ENCODE results near the gene TBC1D9.
A peak's percentile ranks its signal among the peaks of the same experiment; 100 is the strongest.

Gene TBC1D9

DNA sequence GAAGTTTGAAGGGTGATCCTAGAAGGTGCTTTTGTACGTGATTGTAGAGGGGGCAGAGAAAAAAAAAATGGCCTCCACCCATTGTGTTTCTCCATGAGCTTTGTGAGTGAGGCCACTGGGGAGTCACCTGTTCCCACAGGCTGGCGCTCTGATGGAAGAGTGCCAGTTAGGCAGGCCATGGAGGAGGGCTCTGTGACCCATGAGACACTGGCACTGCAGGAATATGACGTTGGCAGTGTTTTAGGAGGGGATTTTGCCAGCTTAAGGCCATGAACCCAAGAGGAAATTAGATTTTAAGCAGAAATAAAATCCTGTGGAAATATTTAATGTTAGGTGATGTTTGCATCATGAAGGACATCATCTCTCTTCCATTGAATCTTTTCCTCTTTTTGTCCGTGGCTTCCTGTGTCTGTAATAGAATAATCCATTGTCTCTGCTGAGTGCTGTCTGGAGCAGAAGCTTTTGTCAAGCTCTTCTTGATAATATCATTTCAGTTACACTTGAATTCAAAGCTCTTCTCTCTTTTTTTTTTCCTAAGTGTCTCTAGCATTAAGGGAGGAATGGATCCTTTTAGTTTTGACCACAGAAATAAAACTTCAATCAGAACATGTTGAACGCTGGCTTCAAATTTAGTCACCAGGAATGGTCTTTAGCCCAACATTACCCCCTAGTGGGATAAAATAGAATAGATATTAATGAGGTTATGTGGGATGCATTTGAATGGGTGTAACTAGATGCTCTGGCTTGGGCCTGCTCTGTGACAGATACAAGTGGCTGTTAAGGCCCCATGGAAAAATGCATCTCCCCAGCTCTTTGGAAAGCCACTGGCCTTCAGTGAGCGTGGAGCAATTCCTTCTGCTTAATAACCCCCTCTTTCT, 146.4 kb downstream of the TBC1D9 start:
- peak; percentile 13 for DNase-seq

DNA sequence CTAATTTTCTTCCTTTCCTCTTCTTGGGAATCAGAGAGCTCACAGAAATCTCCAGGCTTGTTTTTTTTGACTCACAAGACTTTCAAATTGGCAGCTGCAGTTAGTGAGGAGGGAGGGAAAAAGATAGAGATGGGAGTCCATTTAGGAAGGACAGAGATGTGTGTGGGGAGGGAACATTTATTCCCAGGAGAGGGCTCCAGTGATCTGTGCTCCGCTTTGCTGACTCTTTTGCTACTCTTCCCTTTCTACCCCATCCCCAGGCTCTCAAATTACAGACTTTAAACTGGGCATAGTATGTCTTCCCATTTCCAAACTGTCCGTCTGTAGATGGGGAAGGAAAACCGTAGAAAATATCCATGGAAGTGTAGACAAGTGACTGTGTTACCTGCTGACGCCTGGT, 148.3 kb downstream of the TBC1D9 start:
- no peak for DNase-seq

DNA sequence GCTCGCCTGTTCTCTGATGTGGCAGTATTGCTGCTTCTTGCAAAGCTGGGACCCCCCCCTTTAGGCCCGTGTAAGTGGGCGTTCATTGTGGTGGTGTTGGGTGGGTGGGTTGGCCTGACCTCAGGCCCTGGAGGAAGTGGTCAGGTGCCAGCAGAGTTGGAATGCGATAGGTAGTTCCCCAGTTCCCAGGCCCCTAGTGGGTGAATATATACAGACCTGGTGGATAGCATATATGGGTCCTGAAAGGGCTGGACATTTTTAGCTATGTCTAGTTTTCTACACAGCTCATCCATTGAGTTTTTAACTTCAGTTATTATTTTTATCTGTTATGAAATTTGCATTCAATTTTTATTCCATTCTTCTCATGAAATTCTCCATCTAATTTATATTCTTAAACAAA, 151.6 kb downstream of the TBC1D9 start:
- no peak for DNase-seq

DNA sequence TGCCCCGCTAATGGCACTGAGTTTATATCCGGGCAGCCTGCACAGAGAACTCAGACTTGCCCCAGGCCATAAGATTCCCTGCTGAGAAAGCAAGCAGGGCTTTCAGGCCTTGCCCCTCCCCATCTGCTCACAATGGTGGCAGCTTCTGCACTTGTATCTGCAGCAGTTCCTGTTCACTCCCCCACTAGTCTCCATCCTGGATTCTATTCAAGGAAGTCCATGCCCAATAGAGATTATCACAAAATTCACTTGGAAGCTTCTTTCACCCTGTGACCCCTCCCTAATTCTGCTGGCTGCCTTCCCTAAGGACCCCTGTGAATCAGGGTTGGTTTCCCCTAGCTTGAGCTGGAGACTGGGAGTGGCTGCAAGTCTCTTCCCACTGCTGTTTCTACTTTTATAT, 152.9 kb downstream of the TBC1D9 start:
- no peak for DNase-seq

DNA sequence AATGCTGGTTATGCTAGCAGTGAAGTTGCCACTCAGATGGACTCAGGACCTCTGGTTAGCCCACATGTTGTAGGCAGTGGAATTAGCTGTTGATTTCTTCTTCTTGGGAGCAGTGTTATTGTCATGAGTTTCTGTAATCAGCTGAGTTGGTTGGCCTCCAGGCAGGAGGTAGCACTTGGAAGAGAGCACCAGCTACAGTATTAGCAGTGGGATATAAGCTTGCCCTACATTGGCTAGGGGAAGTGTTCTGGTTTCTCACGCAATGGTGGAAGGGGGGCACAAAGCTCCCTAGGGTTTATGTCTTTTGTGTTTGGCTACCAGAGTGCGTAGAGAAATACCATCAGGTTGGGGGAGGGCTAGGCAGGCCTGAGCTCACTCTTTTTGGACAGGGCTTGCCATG, 153.5 kb downstream of the TBC1D9 start:
- no peak for DNase-seq

DNA sequence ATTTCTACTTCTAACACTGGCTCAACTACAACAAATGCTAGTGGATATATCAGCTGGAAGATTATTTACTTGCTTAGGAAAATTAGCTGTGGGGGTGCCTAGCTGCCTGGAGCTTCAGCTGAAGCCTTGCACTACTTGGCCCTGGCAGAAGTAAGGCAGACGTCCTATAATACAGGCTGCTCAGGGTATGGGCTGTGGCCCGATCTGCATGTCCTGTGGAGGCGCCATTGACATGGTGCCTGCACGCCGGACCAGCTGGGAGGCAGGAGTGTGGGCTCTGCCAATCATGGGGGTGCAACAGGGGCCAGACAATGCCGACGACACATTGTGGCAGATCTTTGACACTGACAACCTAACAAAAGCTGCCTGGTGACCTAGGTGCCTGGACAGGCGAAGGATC, 155.8 kb downstream of the TBC1D9 start:
- no peak for DNase-seq

DNA sequence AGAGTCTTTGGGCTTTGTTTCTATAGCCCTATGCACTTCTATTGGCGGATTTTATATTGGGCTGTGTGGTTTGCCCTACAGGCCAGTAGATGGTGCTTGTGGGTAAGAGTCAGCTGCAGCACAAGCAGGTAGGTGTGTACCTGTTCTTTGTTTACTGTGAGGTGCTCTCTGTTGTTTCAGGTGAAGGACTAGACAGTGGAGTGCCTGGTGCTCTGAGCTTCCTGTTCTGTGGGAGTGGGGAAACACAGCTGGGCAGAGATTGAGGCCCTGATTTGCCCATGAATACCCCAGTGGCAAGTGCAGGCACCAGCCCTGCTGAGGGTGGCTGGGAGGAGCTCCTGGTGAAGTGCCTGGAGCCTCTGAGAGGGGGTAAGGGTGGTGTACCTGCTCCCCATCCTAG, 161.1 kb downstream of the TBC1D9 start:
- no peak for DNase-seq

DNA sequence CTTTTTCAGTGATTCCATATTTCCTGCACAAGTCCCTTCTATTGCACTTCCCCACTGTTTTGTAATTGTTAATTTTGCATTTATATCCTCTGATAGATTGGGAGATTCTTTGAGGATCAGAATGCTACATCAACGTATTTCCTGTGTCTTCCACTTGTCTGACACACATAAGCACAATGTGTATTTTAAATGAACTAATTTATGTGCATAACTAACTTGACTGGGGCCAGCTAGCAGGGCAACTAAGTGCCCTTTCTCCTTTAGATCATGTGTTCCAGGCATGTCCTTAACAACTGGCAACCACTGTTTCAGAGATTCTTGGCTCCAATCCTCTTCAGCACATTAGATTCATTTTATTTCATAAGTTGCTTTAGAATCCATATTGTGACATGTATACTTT, 171.7 kb downstream of the TBC1D9 start:
- DNase-seq: no peak

DNA sequence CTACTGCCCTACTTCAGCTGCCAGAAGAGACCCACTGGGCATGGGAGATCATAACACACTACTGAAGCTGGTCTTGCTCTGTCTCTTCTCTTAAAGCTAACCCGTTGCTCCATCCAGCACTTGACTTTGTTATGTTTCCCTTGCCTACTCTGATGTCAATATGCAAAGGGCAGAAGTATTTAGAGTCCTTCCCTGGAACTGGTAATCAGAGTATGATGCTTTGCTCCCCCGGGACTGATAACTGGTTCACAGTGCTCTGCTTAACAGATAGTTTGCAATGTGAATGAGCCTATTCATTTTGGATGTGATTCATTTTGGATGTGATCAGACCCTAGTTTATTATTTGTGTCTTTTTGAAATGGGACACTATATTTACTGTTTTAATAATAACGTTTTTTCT, 175.1 kb downstream of the TBC1D9 start:
- DNase-seq: no peak

DNA sequence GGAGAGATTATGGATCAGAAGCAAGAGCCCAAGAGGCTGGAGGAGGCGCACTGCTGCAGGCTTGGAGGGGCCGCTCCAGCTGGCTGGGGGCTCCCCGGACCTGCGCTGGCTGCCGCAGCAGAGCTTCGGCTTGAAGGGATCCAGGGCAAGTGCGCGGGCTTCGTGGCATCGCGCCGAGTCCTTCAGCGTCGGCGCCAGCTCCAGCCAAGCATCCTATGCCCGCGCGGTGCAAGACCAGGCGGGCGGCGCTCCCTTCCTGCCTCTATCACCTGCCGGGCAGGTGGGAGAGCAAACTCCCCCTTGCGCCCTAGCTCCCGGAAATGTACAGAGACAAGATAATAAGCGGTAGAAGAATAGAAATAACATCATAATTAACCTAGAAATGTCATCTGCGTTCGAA, 176.9 kb downstream of the TBC1D9 start:
- no peak for DNase-seq

DNA sequence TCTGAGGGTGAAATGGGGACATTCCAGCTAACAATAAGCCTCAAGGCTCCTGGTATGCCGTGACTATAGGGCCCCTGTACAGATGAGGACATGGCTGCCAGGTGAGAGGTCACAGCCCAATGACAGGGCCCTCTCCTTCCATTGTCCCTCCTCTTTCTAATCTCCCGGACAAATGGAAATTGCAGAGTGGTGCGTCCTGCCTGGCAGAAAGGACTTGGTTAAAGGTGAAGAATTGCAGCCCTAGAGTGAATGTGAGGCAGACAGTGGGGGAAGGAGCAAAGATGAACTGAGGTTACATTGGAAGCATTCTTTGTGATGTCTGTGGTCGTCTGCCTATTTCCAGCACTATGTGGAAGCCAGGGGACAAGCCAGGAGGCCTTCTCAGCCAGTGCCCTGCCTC, 180.7 kb downstream of the TBC1D9 start:
- DNase-seq: no peak

DNA sequence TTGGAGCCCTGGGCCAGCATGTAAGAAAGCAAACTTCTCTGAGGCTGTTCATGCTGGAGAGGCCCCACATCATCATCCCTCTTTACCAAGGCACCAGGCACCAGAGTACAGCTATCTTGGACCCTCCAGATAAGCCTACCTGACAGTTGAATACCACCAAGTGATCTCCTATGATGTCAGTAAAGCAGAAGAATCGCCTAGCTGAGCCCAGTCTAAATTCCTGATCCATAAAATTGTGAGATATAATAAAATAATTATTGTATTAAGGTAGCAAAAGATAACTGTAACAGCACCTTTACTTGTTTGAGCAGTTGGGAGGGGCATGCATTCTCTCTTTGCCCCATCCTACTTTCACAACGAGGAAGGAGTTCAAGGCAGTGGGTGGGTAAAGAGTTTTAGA, 184.6 kb downstream of the TBC1D9 start:
- no peak for DNase-seq
